Activated T-helper 1 cell treated with anti-CD3 and anti-CD28 coated beads, Interleukin-12 subunit alpha, Interleukin-12 subunit beta, Interleukin-2, Interleukin-4 antibody, amounts not matched to agents 30 ng/mL and 10 ng/mL and 1 ng/mL, durations not matched to agents 14 hours and 24 hours and 36 hours (primary cell): ENCODE data around the gene MBL2. TPM values are rescaled to one million over a fixed set of nuclear protein-coding genes. Genes with fewer than 3 reads are reported as not detected.

Experiments
- DNase-seq: peaks from one replicate; pipeline ENCODE4 v3.0.0; 2021; ENCODE audit warnings: low spot score
- H3K27ac Mint-ChIP-seq: one replicate; pipeline ENCODE4 v1.8.0; 2021; ENCODE audit warnings: mild to moderate bottlenecking, mixed read lengths
- H3K27me3 Mint-ChIP-seq: one replicate; pipeline ENCODE4 v1.8.0; 2022; ENCODE audit warnings: mild to moderate bottlenecking, moderate library complexity, mixed read lengths; ENCODE audit not compliant: insufficient read depth
- H3K36me3 Mint-ChIP-seq: one replicate; pipeline ENCODE4 v1.8.0; 2021; ENCODE audit warnings: low read depth, mixed read lengths
- H3K4me1 Mint-ChIP-seq: one replicate; pipeline ENCODE4 v1.8.0; 2021; ENCODE audit warnings: low read depth, mixed read lengths
- H3K4me3 Mint-ChIP-seq: one replicate; pipeline ENCODE4 v1.8.0; 2021; ENCODE audit warnings: mild to moderate bottlenecking, moderate library complexity, mixed read lengths
- H3K9me3 Mint-ChIP-seq: one replicate; pipeline ENCODE4 v1.8.0; 2021; ENCODE audit warnings: mixed read lengths
- intact Hi-C: fragments of 100-400 bp; cut with micrococcal nuclease; formaldehyde crosslinking; loops from one replicate; pipeline ENCODE4 v1.15.1; 2024
- total RNA-seq: library from RNA; stranded (reverse); gene quantifications from 2 replicates; pipeline ENCODE4 v1.2.3, GENCODE V29; 2022

The MBL2 gene
- not detected in 2 replicates for total RNA-seq

DNA sequence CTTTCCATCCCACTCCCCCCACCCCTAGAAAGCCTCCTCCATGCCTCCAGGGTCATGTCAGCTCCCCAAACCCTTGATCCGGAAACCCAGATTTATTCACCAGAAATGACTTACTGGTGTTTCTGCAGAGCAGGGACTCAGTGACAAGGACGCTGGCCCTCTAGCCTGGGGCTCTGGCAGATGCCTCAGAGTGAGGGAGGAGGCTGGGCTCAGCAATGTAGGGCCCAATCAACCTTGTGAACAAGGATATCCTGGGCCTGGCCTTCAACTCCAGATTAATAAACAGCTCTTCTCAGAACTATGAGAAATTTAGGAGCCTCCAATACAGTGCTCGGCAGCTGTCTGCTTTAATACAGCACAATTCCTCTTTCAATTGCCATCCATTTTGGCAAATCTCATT lies at the start of gene MBL2:
TSS of gene MBL2 (minus strand) at position 162 of the 400 bp plus-strand sequence. CDS start 1,149 bp downstream, outside the sequence.
- no peaks in the 10 kb centered on the region for H3K9me3 Mint-ChIP-seq
- no peaks in the 10 kb centered on the region for H3K36me3 Mint-ChIP-seq
- intact Hi-C loops: no loop called here
- H3K27me3 Mint-ChIP-seq: no peaks in the 10 kb centered on the region
- H3K4me3 Mint-ChIP-seq: no peak within 1 kb of the TSS
- H3K4me1 Mint-ChIP-seq: no peaks in the 10 kb centered on the region
- no peak for DNase-seq
- no peak within 1 kb of the TSS for H3K27ac Mint-ChIP-seq

DNA sequence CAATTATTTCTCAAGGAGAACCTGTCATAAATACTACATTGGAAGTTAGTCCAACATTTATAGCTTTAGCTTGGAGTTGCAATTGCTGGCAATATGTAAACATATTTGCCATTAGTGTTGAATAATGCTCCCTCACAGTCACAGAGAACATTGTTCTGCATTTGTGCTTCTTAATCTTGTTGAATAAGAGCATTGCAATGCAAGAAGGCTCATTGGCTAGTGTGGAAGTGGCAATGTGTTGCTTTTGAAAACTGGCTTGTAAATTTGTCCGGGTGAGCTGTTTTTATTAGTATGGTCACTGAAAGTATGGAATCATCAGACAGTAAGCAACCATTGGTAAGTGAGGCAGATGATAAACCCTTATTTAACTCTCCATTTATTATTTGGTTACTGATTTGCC lies 47.7 kb upstream of the MBL2 start:
- no peaks in the 10 kb centered on the region for H3K27me3 Mint-ChIP-seq
- no peaks in the 10 kb centered on the region for H3K4me1 Mint-ChIP-seq
- no peak overlapping the region for H3K27ac Mint-ChIP-seq
- H3K9me3 Mint-ChIP-seq: no peaks in the 10 kb centered on the region
- H3K36me3 Mint-ChIP-seq: no peaks in the 10 kb centered on the region
- intact Hi-C loops: no loop called here
- no peak for DNase-seq
- H3K4me3 Mint-ChIP-seq: no peak overlapping the region

DNA sequence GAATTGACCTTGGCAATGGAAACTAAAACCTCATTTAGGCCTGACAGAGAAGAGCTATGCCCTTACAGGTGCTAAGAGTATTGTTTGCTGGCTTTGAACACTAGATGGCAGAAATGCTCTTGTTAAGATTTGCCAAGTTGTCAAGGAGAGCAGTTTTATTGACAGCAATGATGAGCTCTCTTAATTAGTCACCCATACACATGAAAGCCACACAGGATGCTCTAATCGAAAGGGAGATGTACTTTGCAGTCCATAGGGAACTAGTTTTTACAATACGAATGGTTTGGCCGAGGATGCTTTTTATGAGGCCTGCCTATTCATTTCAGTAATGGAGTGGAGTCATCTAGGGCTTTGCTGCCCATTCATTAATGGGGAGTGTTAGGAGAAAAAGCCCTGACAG lies 45.4 kb upstream of the MBL2 start:
- H3K4me1 Mint-ChIP-seq: no peaks in the 10 kb centered on the region
- no peak overlapping the region for H3K4me3 Mint-ChIP-seq
- H3K27me3 Mint-ChIP-seq: no peaks in the 10 kb centered on the region
- H3K27ac Mint-ChIP-seq: no peak overlapping the region
- H3K36me3 Mint-ChIP-seq: no peaks in the 10 kb centered on the region
- no peaks in the 10 kb centered on the region for H3K9me3 Mint-ChIP-seq
- DNase-seq: no peak
- intact Hi-C loops: no loop called here

DNA sequence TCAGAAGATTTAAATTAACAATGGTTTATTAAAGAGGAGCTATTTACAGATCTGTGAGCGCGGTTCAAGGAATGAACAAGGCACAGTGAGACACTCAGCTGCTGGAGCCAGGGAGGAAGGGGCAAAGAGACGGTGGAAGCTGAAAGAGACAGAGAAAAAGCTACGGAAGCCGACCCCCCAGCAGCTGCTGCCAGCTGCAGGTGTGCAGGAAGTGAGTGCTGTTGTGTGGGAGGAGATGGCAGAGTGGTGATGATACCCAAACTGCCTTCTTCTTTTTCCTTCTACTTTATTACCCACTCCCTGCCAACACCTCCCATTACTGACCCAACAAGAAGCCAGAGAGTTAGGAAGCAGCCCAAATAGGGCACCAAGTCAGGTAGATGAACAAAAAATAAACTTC lies 41.9 kb upstream of the MBL2 start:
- Mint-ChIP-seq H3K27me3 (peaks cover 4% of the 10 kb centered on the region), H3K36me3 (no peaks in the 10 kb centered on the region), H3K4me1 (no peaks in the 10 kb centered on the region), H3K27ac (no peak overlapping the region), H3K4me3 (no peak overlapping the region), H3K9me3 (no peaks in the 10 kb centered on the region)
- intact Hi-C loops: no loop called here
- no peak for DNase-seq

DNA sequence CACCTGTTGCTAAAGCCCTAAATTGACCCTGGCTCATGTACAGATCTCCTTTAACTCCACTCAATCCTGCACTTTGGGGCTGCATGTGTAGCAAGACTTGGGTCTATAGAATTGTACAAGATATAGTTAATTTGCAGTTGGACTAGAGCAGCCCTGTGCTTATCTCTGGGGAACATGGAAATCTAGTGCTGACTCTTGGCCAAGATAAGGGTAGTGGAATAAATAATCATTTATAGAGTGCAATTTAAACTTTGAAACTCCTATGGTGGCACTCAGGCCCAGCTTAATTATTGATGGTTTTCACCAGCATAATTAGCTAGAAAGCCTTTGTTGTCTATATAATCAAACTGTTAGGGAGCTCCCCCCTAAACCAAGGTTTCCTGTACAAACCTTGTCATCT lies 39.2 kb upstream of the MBL2 start:
- Mint-ChIP-seq H3K36me3 (no peaks in the 10 kb centered on the region), H3K9me3 (no peaks in the 10 kb centered on the region), H3K27ac (no peak overlapping the region), H3K27me3 (peaks cover 4% of the 10 kb centered on the region), H3K4me3 (no peak overlapping the region), H3K4me1 (no peaks in the 10 kb centered on the region)
- DNase-seq: no peak
- intact Hi-C loops: no loop called here

DNA sequence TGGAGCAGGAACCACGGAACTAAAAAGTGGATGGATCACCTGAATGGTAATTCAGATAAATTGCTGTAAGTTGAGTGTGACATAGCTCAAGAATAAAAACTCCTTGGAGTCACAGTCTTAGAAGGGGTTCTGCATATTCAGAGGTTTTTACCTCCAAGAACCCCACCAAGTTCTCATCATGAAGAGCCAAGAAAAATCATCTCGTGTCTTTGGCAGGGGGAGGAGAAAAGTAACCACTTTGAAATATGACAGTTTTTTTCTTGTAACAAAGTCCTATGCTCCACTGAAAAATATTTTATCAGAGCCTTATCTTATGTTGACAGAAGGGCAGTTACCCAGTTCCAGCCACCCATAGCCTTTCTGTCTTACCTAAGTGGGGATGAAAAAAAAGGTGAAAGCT lies 38.2 kb upstream of the MBL2 start:
- intact Hi-C loops: no loop called here
- no peaks in the 10 kb centered on the region for H3K9me3 Mint-ChIP-seq
- DNase-seq: no peak
- H3K27ac Mint-ChIP-seq: no peak overlapping the region
- no peaks in the 10 kb centered on the region for H3K4me1 Mint-ChIP-seq
- H3K4me3 Mint-ChIP-seq: no peak overlapping the region
- H3K27me3 Mint-ChIP-seq: peaks cover 4% of the 10 kb centered on the region
- H3K36me3 Mint-ChIP-seq: no peaks in the 10 kb centered on the region

DNA sequence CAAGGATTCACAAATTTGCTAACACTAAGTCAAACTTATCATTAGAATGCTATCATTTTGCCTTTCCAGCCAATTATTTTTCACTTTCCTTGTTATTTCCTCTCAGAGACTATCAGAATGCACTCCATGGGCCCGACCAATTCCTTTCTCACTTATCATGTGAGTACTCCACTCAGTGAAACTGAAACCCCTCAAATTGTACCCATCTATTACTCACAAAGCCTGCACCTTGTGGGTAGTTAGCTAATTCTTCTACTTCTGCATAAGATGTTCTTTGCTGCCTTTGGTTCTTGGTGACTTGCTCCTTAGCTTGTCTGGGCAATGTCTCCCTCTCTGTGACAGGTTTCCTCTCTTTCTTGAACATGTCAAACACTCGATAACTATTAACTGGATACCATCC lies 35.2 kb upstream of the MBL2 start:
- no peaks in the 10 kb centered on the region for H3K36me3 Mint-ChIP-seq

DNA sequence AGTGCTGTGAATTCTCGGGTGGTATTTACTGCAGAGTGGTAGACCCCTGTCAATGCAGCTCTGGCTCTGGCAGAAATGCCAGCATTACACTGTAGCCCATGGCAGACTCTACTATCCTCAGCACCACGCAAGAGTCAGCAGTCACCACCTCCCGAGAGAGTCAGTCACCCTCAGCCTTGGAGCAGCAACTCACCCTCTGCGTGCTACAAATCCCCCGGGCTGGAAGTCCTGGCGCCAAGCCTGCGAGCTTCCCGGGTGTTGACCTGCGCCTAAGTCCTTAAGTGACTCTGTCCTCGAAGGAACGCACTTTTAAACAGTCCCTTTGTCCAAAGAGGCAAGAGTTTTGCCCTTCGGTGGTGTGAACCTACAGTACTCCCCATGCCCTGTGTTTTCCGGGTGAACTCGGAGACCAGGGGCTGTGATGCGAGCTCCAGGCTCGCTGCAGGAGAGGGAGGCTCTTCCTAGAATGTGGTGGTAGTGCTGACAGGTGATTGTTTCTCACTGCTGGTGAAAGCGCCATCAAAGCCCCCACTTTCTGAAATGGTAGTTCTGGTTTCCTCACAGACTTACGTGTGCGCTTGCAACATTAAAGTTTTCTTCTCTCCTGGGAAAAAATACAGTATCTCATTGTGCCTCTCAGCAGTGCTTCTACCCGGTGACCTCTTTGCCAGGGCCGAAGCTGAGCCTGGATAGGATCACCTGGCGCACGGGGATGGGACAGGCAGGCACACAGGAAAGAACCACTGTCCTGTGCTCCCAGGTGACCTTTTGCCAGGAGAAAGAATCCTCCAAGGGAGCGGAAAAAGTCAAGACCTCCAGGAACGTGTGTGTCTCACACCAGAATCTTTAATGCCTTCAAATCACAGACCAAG lies 33.1 kb upstream of the MBL2 start:
- Mint-ChIP-seq H3K36me3 (no peaks in the 10 kb centered on the region), H3K27me3 (no peaks in the 10 kb centered on the region), H3K4me3 (no peak overlapping the region), H3K27ac (no peak overlapping the region), H3K9me3 (no peaks in the 10 kb centered on the region), H3K4me1 (no peaks in the 10 kb centered on the region)
- no peak for DNase-seq
- intact Hi-C loops: no loop called here

More for the DNA sequence above, 35.2 kb upstream of the MBL2 start:
- peaks cover 4% of the 10 kb centered on the region for H3K27me3 Mint-ChIP-seq
- DNase-seq: no peak
- no peak overlapping the region for H3K27ac Mint-ChIP-seq
- no peaks in the 10 kb centered on the region for H3K4me1 Mint-ChIP-seq
- intact Hi-C loops: no loop called here
- no peaks in the 10 kb centered on the region for H3K9me3 Mint-ChIP-seq
- no peak overlapping the region for H3K4me3 Mint-ChIP-seq

DNA sequence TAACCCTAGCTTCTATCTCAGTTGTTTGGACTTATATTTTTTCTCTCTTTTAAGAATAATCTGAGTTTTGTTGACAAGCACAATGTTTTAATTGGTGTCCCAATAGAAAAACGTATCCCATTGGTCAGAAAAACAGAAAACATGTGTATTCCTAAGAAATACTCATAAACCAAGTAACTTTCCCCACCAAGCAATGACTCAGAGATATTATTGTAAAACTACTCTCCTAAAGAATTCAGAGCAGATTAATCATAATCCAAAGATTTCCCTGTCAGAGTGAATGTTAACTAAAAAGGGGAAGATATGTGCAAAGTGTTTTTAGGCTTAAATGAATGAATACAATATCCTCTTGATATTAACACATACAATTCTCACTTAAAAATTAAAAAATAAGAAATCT lies 29.4 kb upstream of the MBL2 start:
- no peak overlapping the region for H3K4me3 Mint-ChIP-seq

DNA sequence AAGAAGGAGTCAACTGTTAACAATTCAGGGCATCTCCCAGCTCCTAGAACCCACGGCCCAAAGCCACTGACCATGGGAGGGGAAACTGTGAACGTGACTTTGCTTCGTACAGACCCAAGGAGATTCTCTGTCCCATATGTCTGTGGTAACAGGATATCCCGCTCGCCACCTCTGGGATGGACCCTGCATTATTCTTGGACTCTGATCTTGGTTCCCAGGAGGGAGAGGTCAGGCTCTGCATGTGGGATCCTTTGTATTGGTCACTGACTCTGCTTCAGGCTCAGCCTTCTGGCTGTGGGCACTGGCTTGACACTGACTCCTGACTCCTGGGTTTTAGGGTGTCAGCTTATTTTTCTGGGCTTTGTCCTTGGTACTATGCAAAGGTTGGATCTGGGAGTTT lies 13.5 kb upstream of the MBL2 start:
- Mint-ChIP-seq H3K4me3 (no peak overlapping the region), H3K9me3 (no peaks in the 10 kb centered on the region), H3K27me3 (no peaks in the 10 kb centered on the region), H3K4me1 (no peaks in the 10 kb centered on the region), H3K27ac (no peak overlapping the region), H3K36me3 (no peaks in the 10 kb centered on the region)
- intact Hi-C loops: no loop called here
- DNase-seq: no peak

More for the DNA sequence above, 29.4 kb upstream of the MBL2 start:
- H3K27ac Mint-ChIP-seq: no peak overlapping the region
- DNase-seq: no peak
- intact Hi-C loops: no loop called here
- H3K9me3 Mint-ChIP-seq: no peaks in the 10 kb centered on the region
- H3K36me3 Mint-ChIP-seq: no peaks in the 10 kb centered on the region
- H3K4me1 Mint-ChIP-seq: no peaks in the 10 kb centered on the region
- H3K27me3 Mint-ChIP-seq: no peaks in the 10 kb centered on the region

DNA sequence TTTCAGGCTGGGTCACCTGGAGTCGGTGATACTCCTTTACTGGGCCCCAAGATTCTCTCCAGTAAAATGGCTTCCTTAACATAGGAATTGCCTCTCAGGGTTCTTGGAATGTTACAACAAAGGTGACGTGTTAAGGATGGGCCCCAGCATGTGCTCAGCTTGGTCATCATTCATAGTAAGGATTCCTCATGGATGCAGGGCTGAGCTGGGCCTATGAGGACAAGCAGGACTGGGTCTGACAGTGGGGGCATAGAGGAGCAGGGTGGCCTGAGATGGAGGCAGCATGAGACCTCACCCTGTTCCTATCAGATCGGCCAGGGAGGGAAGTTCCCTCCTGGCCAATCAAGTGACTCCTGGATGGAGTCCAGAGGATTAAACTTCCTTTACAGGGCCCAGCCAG lies 12.8 kb upstream of the MBL2 start:
- Mint-ChIP-seq H3K4me1 (no peaks in the 10 kb centered on the region), H3K36me3 (no peaks in the 10 kb centered on the region), H3K27ac (no peak overlapping the region), H3K4me3 (no peak overlapping the region), H3K27me3 (no peaks in the 10 kb centered on the region), H3K9me3 (no peaks in the 10 kb centered on the region)
- no peak for DNase-seq
- intact Hi-C loops: no loop called here

DNA sequence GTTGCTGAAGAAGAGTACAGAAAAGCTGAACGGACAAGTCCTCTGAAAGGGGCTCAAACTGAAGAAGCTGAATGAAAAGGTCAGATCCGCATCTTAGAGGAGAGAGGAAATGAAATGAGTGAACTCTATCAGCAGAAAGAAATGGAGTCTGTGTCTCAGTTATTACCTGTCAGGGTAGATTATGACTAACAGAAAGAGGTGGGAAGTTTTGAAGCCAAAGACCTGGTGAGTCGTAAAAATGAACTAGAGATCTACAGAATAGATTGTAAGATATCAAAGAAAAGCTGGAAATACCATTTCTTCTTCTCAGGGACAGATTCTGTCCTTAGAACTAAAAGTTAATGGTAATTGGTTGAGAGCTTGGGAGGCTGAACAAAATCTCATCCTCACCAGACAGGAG lies 11.1 kb upstream of the MBL2 start:
- Mint-ChIP-seq H3K36me3 (no peaks in the 10 kb centered on the region), H3K4me3 (no peak overlapping the region), H3K27me3 (no peaks in the 10 kb centered on the region), H3K9me3 (no peaks in the 10 kb centered on the region), H3K27ac (no peak overlapping the region), H3K4me1 (no peaks in the 10 kb centered on the region)
- intact Hi-C loops: no loop called here
- no peak for DNase-seq

DNA sequence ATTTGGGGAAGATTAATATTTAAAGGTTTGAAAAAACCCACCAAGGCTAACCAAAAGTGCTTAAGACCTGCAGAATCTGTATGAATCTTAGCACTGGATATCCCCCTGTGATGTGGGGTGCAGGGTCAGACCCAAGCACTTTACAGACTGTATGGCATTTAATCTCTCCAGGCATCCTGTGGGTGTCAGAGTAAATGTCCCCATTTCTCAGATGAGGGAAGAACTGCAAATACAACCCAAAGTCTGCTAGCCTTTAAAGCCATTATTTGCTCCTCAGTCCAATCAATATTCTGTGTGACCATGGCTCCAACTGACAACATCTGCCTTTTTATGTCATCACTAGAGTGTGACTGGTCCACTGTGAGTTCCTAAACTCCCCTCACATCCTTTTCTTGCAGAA lies 10.0 kb upstream of the MBL2 start:
- H3K4me3 Mint-ChIP-seq: no peak overlapping the region
- H3K4me1 Mint-ChIP-seq: no peaks in the 10 kb centered on the region
- H3K9me3 Mint-ChIP-seq: no peaks in the 10 kb centered on the region
- H3K27ac Mint-ChIP-seq: no peak overlapping the region
- no peak for DNase-seq
- H3K27me3 Mint-ChIP-seq: no peaks in the 10 kb centered on the region
- no peaks in the 10 kb centered on the region for H3K36me3 Mint-ChIP-seq
- intact Hi-C loops: no loop called here
